SH-SY5Y (cell line): Measurements from ENCODE around the gene AFP.

Experiments used
- GATA2 ChIP-seq: IDR thresholded peaks from 2 replicates; pipeline ENCODE4 v1.6.1; 2011; ENCODE audit warnings: mild to moderate bottlenecking, low read depth, low read length
- GATA3 ChIP-seq: IDR thresholded peaks from 2 replicates; pipeline ENCODE4 v1.6.1; 2011; ENCODE audit warnings: low read depth, mild to moderate bottlenecking, low read length, moderate library complexity

DNA sequence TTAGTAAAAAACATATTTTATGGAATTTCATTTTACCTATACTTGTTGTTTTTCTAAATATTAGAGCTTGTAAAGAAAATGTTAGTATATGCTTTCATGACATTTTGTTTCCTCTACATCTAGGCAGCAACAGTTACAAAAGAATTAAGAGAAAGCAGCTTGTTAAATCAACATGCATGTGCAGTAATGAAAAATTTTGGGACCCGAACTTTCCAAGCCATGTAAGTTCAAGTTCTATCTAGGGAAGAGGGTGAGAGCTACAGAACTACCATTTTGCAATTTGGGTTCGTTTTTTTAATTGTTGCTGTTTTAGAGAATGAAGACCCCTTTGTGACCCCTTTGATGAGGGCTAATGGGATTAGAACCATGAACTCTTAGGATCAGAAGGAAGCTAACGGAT, 7.2 kb downstream of the AFP start:
- TF ChIP-seq GATA2: no peak
- no peak for TF ChIP-seq GATA3
